ENCODE measurements around the gene SEMA4G.
"Not testable (repeated sequence)": the region's sequence is repeated elsewhere in the genome, so short reads cannot be mapped to it uniquely, and the experiment has no call there.

Gene SEMA4G

GRCh38 chr10:100972115-100972903, 3.0 kb downstream of the SEMA4G start:
- no peak for DNase-seq

GRCh38 chr10:100972904-100973535, 3.7 kb downstream of the SEMA4G start:
- no peak for DNase-seq

GRCh38 chr10:100975397-100975796, 6.1 kb downstream of the SEMA4G start:
- DNase-seq = not testable (repeated sequence)

GRCh38 chr10:100976906-100977305, 7.6 kb downstream of the SEMA4G start:
- no peak for DNase-seq

GRCh38 chr10:100977436-100977835, 8.1 kb downstream of the SEMA4G start:
- DNase-seq = no peak

GRCh38 chr10:100978121-100978900, 9.0 kb downstream of the SEMA4G start:
- DNase-seq = no peak

GRCh38 chr10:100978901-100979195, 9.5 kb downstream of the SEMA4G start:
- no peak for DNase-seq

- no peak for DNase-seq
These were observed 10.5 kb downstream of the SEMA4G start for GRCh38 chr10:100979791-100980272.

GRCh38 chr10:100980311-100980710, 11.0 kb downstream of the SEMA4G start:
- DNase-seq = no peak

- no peak for DNase-seq
These were observed 11.4 kb downstream of the SEMA4G start for GRCh38 chr10:100980711-100981110.

- DNase-seq = no peak
These were observed 12.0 kb downstream of the SEMA4G start for GRCh38 chr10:100981178-100981772.

GRCh38 chr10:100982916-100983830, 13.9 kb downstream of the SEMA4G start:
- no peak for DNase-seq

GRCh38 chr10:100983868-100984671, 14.8 kb downstream of the SEMA4G start:
- DNase-seq = no peak

- DNase-seq = no peak
These were observed 15.4 kb downstream of the SEMA4G start for GRCh38 chr10:100984672-100985177.

GRCh38 chr10:100985336-100985735, 16.0 kb downstream of the SEMA4G start:
- no peak for DNase-seq

- DNase-seq = no peak
These were observed 17.3 kb downstream of the SEMA4G start for GRCh38 chr10:100986623-100986951.

GRCh38 chr10:100986952-100987684, 17.8 kb downstream of the SEMA4G start, which contains the start of the genes MRPL43 and TWNK:
Gene MRPL43, minus strand, starts transcription at chr10:100987497. Its CDS starts 54 bp downstream, at chr10:100987443.
Gene TWNK, plus strand, starts transcription at chr10:100987543. Its CDS starts 668 bp downstream, at chr10:100988211.
- DNase-seq = peak; percentile 88

- no peak for DNase-seq
These were observed 18.4 kb downstream of the SEMA4G start for GRCh38 chr10:100987685-100988049.

GRCh38 chr10:100988166-100988565, 18.9 kb downstream of the SEMA4G start:
- no peak for DNase-seq

- no peak for DNase-seq
These were observed 19.8 kb downstream of the SEMA4G start for GRCh38 chr10:100989088-100989487.

Data from left hindlimb (tissue), 1 donor.